ENCODE measurements around the gene SLC30A9. TPM values are rescaled to one million over a fixed set of nuclear protein-coding genes. Genes with fewer than 3 reads are reported as not detected.

The SLC30A9 gene
- total and polyA plus RNA-seq, 2 of the 13 experiments (the other 11 are each of a cell fraction or from before 2014, with no cell fraction given): 27.5 to 72.8 TPM

GRCh38 chr4:42112846-42113245, 122.5 kb downstream of the SLC30A9 start:
- DNase-seq (ENCODE audit: low spot score) (no peak), ATAC-seq (no peak), FAIRE-seq (no peak)
- no peaks in the 10 kb centered on the region for H3K9me3 ChIP-seq (ENCODE audit: low read length)
- no peaks in the 10 kb centered on the region for H3K36me3 ChIP-seq (replicated peaks in 1 of 2; ENCODE audit: control insufficient read depth in 1 of 2, insufficient read depth in 2 of 2, low read length in 2 of 2)
- no peak overlapping the region for H3K4me2 ChIP-seq (ENCODE audit: low read depth, low read length)
- no peak overlapping the region for H2AFZ ChIP-seq (ENCODE audit: low read length)
- POLR2A ChIA-PET: no interaction called here
- no TSS peak for BruUV-seq (replicated peaks)
- WGBS (ENCODE audit: low lambda C conversion rate): 0% methylated on average over 3 of the region's 3 CpGs
- H3K9ac ChIP-seq (ENCODE audit: insufficient read depth, low read depth, low read length): no peak overlapping the region
- H4K20me1 ChIP-seq (ENCODE audit: insufficient read depth, low read length): no peaks in the 10 kb centered on the region
- no peaks in the 10 kb centered on the region for H3K4me1 ChIP-seq (ENCODE audit: insufficient read depth, low read length)
- H3K27ac ChIP-seq (ENCODE audit: extremely low read length, insufficient read depth, low read length): no peak overlapping the region
- intact Hi-C loops (cut with micrococcal nuclease; ENCODE audit: unreplicated experiment): no loop called here
- H3K27me3 ChIP-seq (ENCODE audit: control insufficient read depth in 1 of 2, insufficient read depth in 2 of 2, low read length in 2 of 2): peaks cover 0 to 8% of the 10 kb centered on the region in 2 experiments; a peak in 3 of 5 replicates
- no peak overlapping the region for H3K4me3 ChIP-seq (replicated peaks in 1 of 3; ENCODE audit: insufficient read depth in 1 of 3, low read depth in 2 of 3, low read length in 3 of 3)
- no peaks in the 10 kb centered on the region for H3K79me2 ChIP-seq (ENCODE audit: insufficient read depth, low read length)
- CTCF ChIA-PET (ENCODE audit: low intra/inter-chr PET ratio, low total read pairs): no interaction called here
- in situ Hi-C loops (cut with HindIII; ENCODE audit: extremely low pct_ligation_motif_present, low pct_unique_long_range_greater_than_20kb): no loop called here
- TF ChIP-seq ZNF256 (CRISPR knock-in tag; conservative IDR thresholded peaks at IDR 0.05) (no peak), EZH2 (conservative IDR thresholded peaks at IDR 0.05; ENCODE audit: low read depth, low read length) (no peak), NKX3-1 (CRISPR knock-in tag; IDR thresholded peaks at IDR 0.05) (no peak), ZNF773 (CRISPR knock-in tag; IDR thresholded peaks at IDR 0.05; ENCODE audit: borderline replicate concordance) (no peak), GMEB1 (CRISPR knock-in tag; IDR thresholded peaks at IDR 0.05; ENCODE audit: borderline replicate concordance) (no peak), RFX5 (IDR thresholded peaks at IDR 0.05; ENCODE audit: low read depth, low read length) (no peak)
- TF ChIP-seq, protein P1, sequence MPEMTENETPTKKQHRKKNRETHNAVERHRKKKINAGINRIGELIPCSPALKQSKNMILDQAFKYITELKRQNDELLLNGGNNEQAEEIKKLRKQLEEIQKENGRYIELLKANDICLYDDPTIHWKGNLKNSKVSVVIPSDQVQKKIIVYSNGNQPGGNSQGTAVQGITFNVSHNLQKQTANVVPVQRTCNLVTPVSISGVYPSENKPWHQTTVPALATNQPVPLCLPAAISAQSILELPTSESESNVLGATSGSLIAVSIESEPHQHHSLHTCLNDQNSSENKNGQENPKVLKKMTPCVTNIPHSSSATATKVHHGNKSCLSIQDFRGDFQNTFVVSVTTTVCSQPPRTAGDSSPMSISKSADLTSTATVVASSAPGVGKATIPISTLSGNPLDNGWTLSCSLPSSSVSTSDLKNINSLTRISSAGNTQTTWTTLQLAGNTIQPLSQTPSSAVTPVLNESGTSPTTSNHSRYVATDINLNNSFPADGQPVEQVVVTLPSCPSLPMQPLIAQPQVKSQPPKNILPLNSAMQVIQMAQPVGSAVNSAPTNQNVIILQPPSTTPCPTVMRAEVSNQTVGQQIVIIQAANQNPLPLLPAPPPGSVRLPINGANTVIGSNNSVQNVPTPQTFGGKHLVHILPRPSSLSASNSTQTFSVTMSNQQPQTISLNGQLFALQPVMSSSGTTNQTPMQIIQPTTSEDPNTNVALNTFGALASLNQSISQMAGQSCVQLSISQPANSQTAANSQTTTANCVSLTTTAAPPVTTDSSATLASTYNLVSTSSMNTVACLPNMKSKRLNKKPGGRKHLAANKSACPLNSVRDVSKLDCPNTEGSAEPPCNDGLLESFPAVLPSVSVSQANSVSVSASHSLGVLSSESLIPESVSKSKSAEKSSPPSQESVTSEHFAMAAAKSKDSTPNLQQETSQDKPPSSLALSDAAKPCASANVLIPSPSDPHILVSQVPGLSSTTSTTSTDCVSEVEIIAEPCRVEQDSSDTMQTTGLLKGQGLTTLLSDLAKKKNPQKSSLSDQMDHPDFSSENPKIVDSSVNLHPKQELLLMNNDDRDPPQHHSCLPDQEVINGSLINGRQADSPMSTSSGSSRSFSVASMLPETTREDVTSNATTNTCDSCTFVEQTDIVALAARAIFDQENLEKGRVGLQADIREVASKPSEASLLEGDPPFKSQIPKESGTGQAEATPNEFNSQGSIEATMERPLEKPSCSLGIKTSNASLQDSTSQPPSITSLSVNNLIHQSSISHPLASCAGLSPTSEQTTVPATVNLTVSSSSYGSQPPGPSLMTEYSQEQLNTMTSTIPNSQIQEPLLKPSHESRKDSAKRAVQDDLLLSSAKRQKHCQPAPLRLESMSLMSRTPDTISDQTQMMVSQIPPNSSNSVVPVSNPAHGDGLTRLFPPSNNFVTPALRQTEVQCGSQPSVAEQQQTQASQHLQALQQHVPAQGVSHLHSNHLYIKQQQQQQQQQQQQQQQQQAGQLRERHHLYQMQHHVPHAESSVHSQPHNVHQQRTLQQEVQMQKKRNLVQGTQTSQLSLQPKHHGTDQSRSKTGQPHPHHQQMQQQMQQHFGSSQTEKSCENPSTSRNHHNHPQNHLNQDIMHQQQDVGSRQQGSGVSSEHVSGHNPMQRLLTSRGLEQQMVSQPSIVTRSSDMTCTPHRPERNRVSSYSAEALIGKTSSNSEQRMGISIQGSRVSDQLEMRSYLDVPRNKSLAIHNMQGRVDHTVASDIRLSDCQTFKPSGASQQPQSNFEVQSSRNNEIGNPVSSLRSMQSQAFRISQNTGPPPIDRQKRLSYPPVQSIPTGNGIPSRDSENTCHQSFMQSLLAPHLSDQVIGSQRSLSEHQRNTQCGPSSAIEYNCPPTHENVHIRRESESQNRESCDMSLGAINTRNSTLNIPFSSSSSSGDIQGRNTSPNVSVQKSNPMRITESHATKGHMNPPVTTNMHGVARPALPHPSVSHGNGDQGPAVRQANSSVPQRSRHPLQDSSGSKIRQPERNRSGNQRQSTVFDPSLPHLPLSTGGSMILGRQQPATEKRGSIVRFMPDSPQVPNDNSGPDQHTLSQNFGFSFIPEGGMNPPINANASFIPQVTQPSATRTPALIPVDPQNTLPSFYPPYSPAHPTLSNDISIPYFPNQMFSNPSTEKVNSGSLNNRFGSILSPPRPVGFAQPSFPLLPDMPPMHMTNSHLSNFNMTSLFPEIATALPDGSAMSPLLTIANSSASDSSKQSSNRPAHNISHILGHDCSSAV (CRISPR knock-in tag; IDR thresholded peaks at IDR 0.05; ENCODE audit: borderline replicate concordance): no peak
- TF ChIP-seq, protein P2, sequence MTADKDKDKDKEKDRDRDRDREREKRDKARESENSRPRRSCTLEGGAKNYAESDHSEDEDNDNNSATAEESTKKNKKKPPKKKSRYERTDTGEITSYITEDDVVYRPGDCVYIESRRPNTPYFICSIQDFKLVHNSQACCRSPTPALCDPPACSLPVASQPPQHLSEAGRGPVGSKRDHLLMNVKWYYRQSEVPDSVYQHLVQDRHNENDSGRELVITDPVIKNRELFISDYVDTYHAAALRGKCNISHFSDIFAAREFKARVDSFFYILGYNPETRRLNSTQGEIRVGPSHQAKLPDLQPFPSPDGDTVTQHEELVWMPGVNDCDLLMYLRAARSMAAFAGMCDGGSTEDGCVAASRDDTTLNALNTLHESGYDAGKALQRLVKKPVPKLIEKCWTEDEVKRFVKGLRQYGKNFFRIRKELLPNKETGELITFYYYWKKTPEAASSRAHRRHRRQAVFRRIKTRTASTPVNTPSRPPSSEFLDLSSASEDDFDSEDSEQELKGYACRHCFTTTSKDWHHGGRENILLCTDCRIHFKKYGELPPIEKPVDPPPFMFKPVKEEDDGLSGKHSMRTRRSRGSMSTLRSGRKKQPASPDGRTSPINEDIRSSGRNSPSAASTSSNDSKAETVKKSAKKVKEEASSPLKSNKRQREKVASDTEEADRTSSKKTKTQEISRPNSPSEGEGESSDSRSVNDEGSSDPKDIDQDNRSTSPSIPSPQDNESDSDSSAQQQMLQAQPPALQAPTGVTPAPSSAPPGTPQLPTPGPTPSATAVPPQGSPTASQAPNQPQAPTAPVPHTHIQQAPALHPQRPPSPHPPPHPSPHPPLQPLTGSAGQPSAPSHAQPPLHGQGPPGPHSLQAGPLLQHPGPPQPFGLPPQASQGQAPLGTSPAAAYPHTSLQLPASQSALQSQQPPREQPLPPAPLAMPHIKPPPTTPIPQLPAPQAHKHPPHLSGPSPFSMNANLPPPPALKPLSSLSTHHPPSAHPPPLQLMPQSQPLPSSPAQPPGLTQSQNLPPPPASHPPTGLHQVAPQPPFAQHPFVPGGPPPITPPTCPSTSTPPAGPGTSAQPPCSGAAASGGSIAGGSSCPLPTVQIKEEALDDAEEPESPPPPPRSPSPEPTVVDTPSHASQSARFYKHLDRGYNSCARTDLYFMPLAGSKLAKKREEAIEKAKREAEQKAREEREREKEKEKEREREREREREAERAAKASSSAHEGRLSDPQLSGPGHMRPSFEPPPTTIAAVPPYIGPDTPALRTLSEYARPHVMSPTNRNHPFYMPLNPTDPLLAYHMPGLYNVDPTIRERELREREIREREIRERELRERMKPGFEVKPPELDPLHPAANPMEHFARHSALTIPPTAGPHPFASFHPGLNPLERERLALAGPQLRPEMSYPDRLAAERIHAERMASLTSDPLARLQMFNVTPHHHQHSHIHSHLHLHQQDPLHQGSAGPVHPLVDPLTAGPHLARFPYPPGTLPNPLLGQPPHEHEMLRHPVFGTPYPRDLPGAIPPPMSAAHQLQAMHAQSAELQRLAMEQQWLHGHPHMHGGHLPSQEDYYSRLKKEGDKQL (CRISPR knock-in tag; IDR thresholded peaks at IDR 0.05; ENCODE audit: low read depth): no peak

Data from HepG2 (cell line).